HUES64 (cell line): ENCODE data around the gene ZNF19.

ENCODE experiments used
- H3K27ac ChIP-seq: 2 replicates; pipeline ENCODE4 v1.7.0; 2013; ENCODE audit warnings: low read depth, low read length, inconsistent platforms
- H3K27me3 ChIP-seq: 2 replicates; pipeline ENCODE4 v1.6.1; 2013; ENCODE audit warnings: mild to moderate bottlenecking, low read length; ENCODE audit not compliant: insufficient read depth
- H3K36me3 ChIP-seq: 2 replicates; pipeline ENCODE4 v1.6.1; 2013; ENCODE audit warnings: mild to moderate bottlenecking, low read length; ENCODE audit not compliant: insufficient read depth
- H3K4me1 ChIP-seq: 2 replicates; pipeline ENCODE4 v1.6.1; 2013; ENCODE audit warnings: mild to moderate bottlenecking, low read length, moderate library complexity; ENCODE audit not compliant: insufficient read depth
- H3K4me3 ChIP-seq: 2 replicates; pipeline ENCODE4 v1.5.1; 2013; ENCODE audit warnings: mild to moderate bottlenecking, low read length, moderate library complexity
- H3K9ac ChIP-seq: 2 replicates; pipeline ENCODE4 v1.6.1; 2013; ENCODE audit warnings: mild to moderate bottlenecking, low read depth, low read length
- H3K9me3 ChIP-seq: 2 replicates; pipeline ENCODE4 v1.6.1; 2013; ENCODE audit warnings: low read depth, low read length; ENCODE audit not compliant: insufficient read depth
- WGBS: fragments of 150-250, 120-280 bp; methylation state at CpG from one replicate; pipeline ENCODE4 v1.1.7; 2013; ENCODE audit warnings: missing lambda C conversion rate; 5-methylcytosine and 5-hydroxymethylcytosine counted together

ZNF19 gene

GRCh38 chr16:71426880-71427615, 62.1 kb downstream of the ZNF19 start:
- Histone ChIP-seq H3K27me3 (peaks cover 37% of the 10 kb centered on the region), H3K9me3 (no peaks in the 10 kb centered on the region), H3K27ac (no peak overlapping the region; the same call in 1 of the 2 replicates), H3K4me1 (no peaks in the 10 kb centered on the region), H3K4me3 (peak overlapping the region; percentile 74; the same call in 1 of the 2 replicates), H3K36me3 (no peaks in the 10 kb centered on the region), H3K9ac (no peak overlapping the region)
- WGBS, result 60% methylated on average over 11 of the region's 12 CpGs

- Histone ChIP-seq H3K27ac (no peak overlapping the region), H3K4me3 (peak overlapping the region; percentile 74)
- WGBS, result 1% methylated on average over 48 of the region's 48 CpGs
Observed at GRCh38 chr16:71426069-71426879, 62.9 kb downstream of the ZNF19 start.

GRCh38 chr16:71425746-71426068, 63.4 kb downstream of the ZNF19 start:
- peak overlapping the region; percentile 38 for H3K9ac ChIP-seq
- 3% methylated on average over 18 of the region's 18 CpGs for WGBS
- peak overlapping the region; percentile 74 for H3K4me3 ChIP-seq

More at GRCh38 chr16:71426069-71426879, 62.9 kb downstream of the ZNF19 start:
- Histone ChIP-seq H3K4me1 (no peaks in the 10 kb centered on the region), H3K9ac (peak overlapping the region; percentile 38), H3K36me3 (no peaks in the 10 kb centered on the region), H3K27me3 (peaks cover 37% of the 10 kb centered on the region), H3K9me3 (no peaks in the 10 kb centered on the region)

DNA sequence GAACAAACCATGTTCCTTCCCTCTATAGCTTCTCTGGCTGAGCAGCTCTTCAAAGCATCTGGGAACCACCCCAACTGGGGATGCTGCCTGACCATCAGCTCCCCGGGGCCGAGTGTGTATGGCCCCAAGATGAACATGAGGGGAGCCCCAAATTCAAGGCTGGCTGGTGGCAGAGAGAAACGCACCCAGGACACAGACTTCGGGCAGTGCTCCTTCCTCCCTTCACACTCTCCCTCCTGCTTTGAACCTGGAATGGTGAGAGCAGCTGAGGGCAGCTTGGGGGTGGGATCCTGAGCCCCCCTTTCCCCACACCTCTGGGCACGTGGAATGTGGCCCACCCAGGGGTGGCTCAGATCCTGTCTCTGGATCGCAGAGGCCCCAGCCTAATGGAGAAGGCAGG, 64.5 kb downstream of the ZNF19 start:
- Histone ChIP-seq H3K4me3 (no peak overlapping the region), H3K4me1 (no peaks in the 10 kb centered on the region), H3K36me3 (no peaks in the 10 kb centered on the region), H3K27ac (no peak overlapping the region), H3K9ac (no peak overlapping the region), H3K27me3 (peaks cover 27% of the 10 kb centered on the region), H3K9me3 (no peaks in the 10 kb centered on the region)
- WGBS, result 79% methylated on average over 6 of the region's 6 CpGs

More at GRCh38 chr16:71425746-71426068, 63.4 kb downstream of the ZNF19 start:
- no peak overlapping the region for H3K27ac ChIP-seq
- no peaks in the 10 kb centered on the region for H3K4me1 ChIP-seq
- peaks cover 32% of the 10 kb centered on the region for H3K27me3 ChIP-seq
- no peaks in the 10 kb centered on the region for H3K36me3 ChIP-seq
- no peaks in the 10 kb centered on the region for H3K9me3 ChIP-seq

GRCh38 chr16:71423865-71424264, 65.3 kb downstream of the ZNF19 start:
- Histone ChIP-seq H3K27ac (no peak overlapping the region), H3K4me1 (no peaks in the 10 kb centered on the region), H3K4me3 (no peak overlapping the region), H3K36me3 (no peaks in the 10 kb centered on the region), H3K9me3 (no peaks in the 10 kb centered on the region), H3K27me3 (peaks cover 23% of the 10 kb centered on the region), H3K9ac (no peak overlapping the region)
- 87% methylated on average over 7 of the region's 7 CpGs for WGBS
